ENCODE measurements around the gene UGT1A7. TPM values are rescaled to one million over a fixed set of nuclear protein-coding genes. Genes with fewer than 3 reads are reported as not detected.

The UGT1A7 gene
- total RNA-seq, 1 donor from 2014 or later, result 3.6 TPM

DNA sequence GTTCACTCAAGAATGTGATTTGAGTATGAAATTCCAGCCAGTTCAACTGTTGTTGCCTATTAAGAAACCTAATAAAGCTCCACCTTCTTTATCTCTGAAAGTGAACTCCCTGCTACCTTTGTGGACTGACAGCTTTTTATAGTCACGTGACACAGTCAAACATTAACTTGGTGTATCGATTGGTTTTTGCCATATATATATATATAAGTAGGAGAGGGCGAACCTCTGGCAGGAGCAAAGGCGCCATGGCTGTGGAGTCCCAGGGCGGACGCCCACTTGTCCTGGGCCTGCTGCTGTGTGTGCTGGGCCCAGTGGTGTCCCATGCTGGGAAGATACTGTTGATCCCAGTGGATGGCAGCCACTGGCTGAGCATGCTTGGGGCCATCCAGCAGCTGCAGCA is 78.3 kb downstream of the UGT1A7 start, which contains the start of gene UGT1A1:
Gene UGT1A1, plus strand, starts transcription at position 228 of the 400 bp plus-strand sequence. Its CDS starts 18 bp downstream, at position 246.
- no peak for DNase-seq (ENCODE audit: low spot score)

GRCh38 chr2:233761040-233761769 is 79.5 kb downstream of the UGT1A7 start:
- DNase-seq (ENCODE audit: low spot score), result peak; percentile 2

DNA sequence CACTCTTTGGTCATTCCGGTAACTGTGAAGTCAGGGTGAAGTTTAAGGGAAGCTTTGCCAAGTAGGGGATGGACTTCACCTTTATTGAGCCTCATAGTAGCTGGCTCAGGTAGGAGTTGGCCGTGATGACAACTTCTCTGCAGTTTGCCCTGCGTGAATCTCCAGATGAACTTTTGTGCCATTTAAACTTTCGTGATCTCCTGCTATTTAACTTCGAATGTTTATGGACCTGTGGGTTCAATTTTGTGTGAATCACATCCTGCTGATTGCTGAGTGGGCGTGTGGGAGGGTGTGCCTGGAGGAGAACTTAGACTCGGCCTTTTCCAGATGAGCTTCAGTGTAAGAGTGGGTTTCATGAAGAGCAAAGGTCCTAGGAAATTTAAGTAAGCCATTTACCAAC is 82.6 kb downstream of the UGT1A7 start:
- DNase-seq (ENCODE audit: low spot score), result no peak

DNA sequence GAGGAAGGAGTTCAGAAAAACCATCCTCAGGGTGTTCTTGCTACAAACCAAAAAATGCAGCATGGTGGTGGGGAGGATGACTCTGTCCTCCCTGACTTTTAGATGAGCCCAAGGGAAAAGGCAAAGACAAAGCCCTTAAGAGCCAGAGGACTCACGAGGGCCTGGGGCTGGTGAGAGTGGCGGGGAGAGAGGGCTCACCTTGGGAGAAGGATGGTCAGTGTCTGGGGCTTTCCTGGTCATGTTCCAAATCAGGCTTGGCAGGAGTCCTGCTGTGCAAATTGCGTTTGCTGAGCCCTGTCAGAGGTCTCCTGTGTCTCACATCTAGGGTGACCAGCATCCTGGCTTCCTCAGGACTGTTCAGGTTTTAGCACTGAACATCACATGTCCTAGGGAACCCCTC is 83.1 kb downstream of the UGT1A7 start:
- DNase-seq (ENCODE audit: low spot score), result no peak

- DNase-seq (ENCODE audit: low spot score), result no peak
Measured at GRCh38 chr2:233766416-233766815, 84.7 kb downstream of the UGT1A7 start.

DNA sequence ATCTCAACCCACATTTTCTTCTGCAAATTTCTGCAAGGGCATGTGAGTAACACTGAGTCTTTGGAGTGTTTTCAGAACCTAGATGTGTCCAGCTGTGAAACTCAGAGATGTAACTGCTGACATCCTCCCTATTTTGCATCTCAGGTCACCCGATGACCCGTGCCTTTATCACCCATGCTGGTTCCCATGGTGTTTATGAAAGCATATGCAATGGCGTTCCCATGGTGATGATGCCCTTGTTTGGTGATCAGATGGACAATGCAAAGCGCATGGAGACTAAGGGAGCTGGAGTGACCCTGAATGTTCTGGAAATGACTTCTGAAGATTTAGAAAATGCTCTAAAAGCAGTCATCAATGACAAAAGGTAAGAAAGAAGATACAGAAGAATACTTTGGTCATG is 86.4 kb downstream of the UGT1A7 start:
- DNase-seq (ENCODE audit: low spot score), result no peak

DNA sequence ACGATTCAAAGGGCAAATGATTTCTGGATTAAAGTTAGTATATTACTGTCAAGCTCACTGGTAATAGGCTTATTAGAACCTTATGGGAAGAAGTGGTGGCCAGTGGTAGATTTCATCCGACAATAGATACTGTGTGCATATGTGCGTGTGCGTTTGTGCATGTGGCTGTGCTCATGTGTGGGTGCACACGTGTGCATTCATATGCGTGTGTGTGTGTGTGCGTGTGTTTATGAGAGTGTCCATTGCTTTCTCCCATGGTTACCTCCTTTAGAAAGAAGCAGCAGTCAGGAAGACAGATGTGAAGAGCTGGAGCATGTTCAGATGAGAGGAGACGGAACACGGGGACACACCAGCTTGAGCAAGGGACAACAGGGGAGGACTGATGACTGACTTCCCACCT is 87.6 kb downstream of the UGT1A7 start:
- no peak for DNase-seq (ENCODE audit: low spot score)

- DNase-seq (ENCODE audit: low spot score), result no peak
Measured at GRCh38 chr2:233772153-233772552, 90.5 kb downstream of the UGT1A7 start.

GRCh38 chr2:233772583-233772982 is 90.9 kb downstream of the UGT1A7 start:
- no peak for DNase-seq (ENCODE audit: low spot score)

DNA sequence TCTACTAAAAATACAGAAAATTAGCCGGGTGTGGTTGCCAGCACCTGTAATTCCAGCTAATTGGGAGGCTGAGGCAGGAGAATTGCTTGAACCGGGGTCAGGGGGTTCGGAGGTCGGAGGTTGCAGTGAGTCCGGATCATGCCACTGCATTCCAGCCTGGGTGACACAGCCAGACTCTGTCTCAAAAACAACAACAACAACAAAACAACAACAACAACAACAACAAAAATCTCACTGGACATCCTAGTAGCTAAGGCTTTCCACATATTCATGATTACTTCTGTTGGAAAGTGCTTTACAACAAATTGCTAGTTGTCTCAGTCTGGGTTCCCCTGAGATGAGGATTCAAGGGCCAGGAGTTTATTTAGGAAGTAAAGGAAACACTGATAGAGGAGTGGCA is 92.2 kb downstream of the UGT1A7 start:
- no peak for DNase-seq (ENCODE audit: low spot score)

DNA sequence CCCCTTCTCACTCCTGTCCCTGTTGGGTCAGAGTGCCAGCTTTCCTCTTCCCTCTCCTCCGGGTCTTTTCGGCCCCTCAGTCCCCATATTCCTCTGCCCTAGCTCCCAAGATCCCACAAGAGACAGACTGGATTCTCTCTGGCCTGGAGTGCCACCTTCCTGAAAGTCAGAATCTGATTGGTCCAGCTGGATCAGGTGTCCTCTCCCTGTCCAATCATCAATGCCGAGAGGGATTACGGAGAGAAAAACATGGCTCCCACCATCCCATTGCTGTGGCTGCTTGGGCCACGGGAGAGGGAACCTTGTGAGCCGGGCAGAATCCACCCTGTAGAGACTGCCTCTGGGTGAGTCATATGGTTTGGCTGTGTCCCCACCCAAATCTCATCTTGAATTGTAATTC is 93.7 kb downstream of the UGT1A7 start:
- no peak for DNase-seq (ENCODE audit: low spot score)

GRCh38 chr2:233778030-233778429 is 96.3 kb downstream of the UGT1A7 start, which contains the start of gene MROH2A:
Gene MROH2A, plus strand, starts transcription at chr2:233778330. Its CDS starts 1,029 bp downstream, at chr2:233779359.
- no peak for DNase-seq (ENCODE audit: low spot score)

DNA sequence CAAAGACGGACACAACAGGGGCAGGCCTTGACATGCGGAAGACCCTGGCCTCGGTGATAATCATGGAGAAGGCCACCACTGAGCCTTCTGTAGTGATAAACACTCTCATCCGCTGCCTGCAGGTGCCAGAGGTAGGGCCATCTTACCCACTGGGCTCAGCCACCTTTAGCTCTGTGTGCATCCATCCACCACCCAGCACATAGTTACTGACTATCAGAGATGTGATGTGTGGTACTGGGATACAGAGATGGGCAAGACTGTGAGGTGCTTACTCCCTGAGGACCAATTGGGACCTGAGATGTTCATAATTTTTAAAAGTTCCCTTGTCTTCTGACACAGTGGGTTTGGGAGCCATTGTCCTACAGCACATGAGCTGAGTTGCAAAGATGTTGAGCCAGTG is 98.0 kb downstream of the UGT1A7 start:
- no peak for DNase-seq (ENCODE audit: low spot score)

DNA sequence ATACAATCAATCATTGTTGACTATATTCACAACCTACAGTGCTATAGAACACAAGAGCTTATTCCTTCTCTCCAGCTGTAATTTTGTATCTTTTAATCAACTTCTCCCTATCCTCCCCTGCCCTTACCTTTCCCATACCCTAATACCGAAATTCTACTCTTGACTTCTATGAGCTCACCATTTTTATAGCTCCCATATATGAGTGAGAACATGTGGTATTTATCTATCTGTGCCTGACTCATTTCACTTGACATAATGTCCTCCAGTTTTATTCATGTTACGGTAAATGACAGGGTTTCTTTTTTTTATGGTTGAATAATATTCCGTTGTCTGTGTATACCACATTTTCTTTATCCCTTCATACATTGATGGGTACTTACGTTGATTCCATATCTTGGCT is 99.1 kb downstream of the UGT1A7 start:
- DNase-seq (ENCODE audit: low spot score), result no peak

- DNase-seq (ENCODE audit: low spot score), result no peak
Measured at GRCh38 chr2:233789554-233789953, 107.9 kb downstream of the UGT1A7 start.

DNA sequence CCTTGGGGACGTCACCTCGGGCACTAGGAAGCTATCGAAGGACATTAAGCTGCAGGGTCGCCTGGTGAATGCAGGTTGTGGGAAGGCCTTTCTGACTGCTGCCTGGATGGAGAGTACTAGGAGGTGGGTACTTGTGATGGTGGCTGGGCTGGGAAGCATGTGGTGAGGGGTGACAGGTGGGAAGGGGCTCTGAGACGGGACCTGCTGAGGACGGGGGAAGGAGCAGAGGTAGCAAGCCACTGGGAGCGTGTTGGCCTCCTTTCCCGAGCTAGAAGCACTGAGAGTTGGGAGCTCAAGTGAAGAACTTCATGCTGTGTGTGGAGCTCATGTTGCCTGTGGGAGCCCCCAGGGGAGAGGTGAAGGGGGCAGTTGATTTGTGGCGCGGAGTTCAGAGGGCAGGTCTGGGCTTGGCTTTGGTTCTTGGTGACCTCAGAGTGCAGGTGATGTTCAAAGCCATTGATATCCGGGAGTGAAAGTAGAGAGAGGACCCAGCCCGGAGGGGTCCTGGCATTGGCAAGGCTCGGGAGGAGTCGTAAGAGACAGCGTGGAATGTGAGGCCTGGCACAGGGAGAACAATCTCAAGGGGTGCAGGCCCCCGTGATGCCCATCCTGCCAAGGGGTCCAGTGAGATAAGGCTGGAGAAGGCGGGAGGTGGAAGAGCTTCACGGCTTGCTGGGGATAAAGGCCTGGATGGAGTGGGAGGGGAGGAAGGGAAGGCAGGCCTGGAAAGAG is 109.6 kb downstream of the UGT1A7 start:
- no peak for DNase-seq (ENCODE audit: low spot score)

DNA sequence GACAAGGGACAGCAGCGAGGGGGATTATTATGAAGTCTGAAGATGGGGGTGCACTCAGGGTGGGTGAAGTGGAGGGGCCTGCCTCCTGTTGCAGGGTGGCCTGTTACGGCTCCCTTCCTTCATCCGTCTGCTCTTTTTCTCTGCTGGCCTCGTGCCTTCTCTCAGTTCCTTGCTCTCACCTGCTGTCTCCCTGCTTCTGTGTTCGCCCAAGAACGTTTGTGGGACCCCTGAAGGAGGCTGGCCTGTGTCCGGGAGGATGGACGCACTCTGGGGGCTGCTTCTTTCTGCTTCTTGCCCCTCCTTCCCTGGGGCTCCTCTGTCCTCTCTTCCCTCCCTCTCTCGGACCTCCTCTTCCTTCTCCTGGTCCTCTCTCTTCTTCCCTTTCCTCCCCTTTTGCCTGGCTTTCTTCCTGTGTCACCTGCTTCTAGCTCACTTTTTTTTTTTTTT is 110.2 kb downstream of the UGT1A7 start:
- DNase-seq (ENCODE audit: low spot score), result no peak

DNA sequence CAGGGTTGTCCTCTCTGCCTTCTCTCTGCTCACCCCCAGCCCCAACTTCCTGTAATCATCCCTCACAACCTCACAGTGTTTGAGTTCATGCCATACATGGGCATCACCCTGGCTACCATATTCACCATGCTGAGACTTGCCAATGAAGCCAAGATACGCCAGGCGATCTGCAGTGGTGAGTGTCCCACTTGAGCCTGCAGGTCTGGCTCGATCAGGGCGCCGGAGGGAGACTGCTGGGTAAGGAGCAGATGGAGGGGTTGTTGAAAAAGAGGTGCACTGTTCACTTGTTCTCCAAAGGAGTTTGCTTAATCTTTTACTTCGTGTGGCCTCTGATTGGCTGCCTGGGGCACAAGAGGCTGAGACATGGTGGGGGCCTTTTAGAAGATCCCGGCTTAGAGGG is 111.0 kb downstream of the UGT1A7 start:
- DNase-seq (ENCODE audit: low spot score), result no peak

- DNase-seq (ENCODE audit: low spot score), result no peak
Measured at GRCh38 chr2:233793465-233794127, 111.9 kb downstream of the UGT1A7 start.

DNA sequence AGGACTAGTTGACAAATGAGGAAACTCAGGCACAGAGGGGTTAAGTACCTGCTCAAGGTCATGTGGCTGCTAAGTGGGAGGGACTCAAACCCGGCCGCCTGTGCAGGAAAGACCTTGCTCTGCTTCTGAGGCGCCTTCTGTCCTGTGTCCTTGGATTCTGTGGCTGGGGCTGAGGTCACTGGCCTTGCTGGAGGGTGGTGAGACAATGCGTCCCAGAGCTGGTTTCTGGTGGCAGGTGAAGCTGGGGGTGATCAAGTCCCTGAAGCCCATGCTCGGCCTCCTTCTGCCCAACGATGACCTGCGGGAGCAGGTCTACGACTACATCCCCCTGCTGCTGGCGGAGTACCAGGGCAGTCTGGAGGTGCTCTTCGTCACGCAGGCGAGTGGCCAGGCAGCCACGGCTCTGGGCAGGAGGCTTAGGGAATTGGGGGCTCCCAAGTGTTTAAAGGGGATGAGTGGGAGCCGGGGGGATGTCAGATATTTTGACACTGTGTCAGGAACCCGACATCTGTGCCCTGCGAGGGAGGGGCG is 112.5 kb downstream of the UGT1A7 start:
- no peak for DNase-seq (ENCODE audit: low spot score)

GRCh38 chr2:233795735-233796171 is 114.1 kb downstream of the UGT1A7 start:
- DNase-seq (ENCODE audit: low spot score), result no peak

DNA sequence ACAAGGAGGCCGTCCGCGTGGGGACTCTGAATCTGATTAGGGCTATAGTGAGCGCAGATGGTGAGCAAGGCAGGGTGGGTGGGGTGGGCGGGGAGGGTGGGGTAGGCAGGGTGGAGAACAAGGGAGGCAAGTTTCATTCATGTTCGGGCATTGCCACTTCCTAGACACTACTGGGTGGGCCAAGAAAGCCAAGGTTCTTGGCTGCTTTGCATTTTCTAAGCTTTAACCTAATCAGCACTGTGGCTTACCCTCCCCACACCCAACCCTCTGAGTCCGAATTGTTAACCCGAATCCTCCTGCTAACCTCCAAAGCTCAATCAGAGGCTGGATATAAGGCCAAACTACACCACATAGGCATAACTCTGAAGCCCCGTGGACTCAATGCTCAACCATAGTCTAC is 114.6 kb downstream of the UGT1A7 start:
- DNase-seq (ENCODE audit: low spot score), result no peak
